ENCODE measurements around the gene SLAMF8. TPM values are rescaled to one million over a fixed set of nuclear protein-coding genes. Genes with fewer than 3 reads are reported as not detected.

The SLAMF8 gene
- total RNA-seq, 1 donor from 2014 or later = not detected

DNA sequence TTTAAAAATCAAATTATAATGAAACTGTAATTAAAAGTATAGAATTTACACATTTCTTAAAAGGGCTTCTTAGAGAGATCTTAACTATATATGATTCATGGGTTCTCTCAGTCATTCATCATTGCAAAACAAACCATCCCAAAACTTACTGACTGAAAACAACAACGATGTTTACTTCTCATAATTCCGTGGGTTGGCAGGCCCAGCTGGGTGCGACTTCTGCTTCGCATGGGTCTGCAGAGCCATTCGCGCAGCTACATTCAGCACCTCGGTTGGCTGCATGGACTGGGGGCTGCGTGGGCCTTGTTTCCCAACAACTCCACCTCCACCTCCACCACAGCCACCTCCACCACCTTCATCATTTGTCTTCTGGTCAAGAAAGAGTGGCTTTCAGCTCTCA lies 4.0 kb downstream of the SLAMF8 start:
- no peak for DNase-seq
- TF ChIP-seq, protein P1, sequence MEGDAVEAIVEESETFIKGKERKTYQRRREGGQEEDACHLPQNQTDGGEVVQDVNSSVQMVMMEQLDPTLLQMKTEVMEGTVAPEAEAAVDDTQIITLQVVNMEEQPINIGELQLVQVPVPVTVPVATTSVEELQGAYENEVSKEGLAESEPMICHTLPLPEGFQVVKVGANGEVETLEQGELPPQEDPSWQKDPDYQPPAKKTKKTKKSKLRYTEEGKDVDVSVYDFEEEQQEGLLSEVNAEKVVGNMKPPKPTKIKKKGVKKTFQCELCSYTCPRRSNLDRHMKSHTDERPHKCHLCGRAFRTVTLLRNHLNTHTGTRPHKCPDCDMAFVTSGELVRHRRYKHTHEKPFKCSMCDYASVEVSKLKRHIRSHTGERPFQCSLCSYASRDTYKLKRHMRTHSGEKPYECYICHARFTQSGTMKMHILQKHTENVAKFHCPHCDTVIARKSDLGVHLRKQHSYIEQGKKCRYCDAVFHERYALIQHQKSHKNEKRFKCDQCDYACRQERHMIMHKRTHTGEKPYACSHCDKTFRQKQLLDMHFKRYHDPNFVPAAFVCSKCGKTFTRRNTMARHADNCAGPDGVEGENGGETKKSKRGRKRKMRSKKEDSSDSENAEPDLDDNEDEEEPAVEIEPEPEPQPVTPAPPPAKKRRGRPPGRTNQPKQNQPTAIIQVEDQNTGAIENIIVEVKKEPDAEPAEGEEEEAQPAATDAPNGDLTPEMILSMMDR (IDR thresholded peaks at IDR 0.05; ENCODE audit: partially characterized antibody, unreplicated experiment) = no peak
- Mint-ChIP-seq H3K36me3 (ENCODE audit: unreplicated experiment) (no peaks in the 10 kb centered on the region), H3K4me1 (ENCODE audit: low read depth, unreplicated experiment) (peaks cover 12% of the 10 kb centered on the region), H3K4me3 (ENCODE audit: unreplicated experiment) (no peak overlapping the region), H3K27me3 (ENCODE audit: unreplicated experiment) (peaks cover 5% of the 10 kb centered on the region), H3K9me3 (ENCODE audit: unreplicated experiment) (peaks cover 3% of the 10 kb centered on the region), H3K27ac (ENCODE audit: unreplicated experiment) (no peak overlapping the region)

DNA sequence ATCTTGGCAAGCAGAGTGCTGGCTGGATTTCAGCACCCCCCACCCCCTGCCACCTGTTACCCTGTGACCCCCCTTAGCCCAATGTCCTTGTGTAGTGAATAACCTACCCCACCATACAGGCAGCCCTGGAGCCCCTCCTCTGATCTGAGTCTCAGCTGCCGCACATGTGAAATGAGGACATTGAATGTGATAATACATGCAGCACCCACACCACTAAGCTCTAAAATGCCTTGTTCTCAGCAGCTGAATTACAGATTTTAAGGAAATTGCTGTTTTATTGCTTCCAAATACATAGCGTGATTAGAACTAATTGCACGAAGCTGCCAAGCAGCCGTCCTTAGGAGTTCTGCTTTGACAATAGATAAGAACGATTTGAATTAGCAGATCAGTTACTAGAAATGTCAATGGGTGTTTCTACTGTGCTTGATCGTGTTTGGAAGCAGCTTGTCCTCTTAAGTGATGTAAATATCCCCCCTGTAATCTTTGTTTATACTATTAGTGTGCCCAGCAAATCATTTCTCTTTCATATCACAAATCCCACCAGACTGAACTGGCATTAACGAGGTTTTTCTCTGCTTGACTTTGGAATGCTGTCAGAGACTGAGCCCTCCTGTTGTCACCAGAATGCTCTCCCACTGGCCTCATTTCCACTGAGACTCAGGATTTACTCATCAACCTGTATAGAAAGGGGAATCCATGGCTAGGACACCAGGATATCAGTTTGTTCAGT lies 4.9 kb downstream of the SLAMF8 start:
- DNase-seq = no peak
- Mint-ChIP-seq H3K4me3 (ENCODE audit: unreplicated experiment) (peak overlapping the region; percentile 7), H3K36me3 (ENCODE audit: unreplicated experiment) (no peaks in the 10 kb centered on the region), H3K4me1 (ENCODE audit: low read depth, unreplicated experiment) (peaks cover 12% of the 10 kb centered on the region), H3K27me3 (ENCODE audit: unreplicated experiment) (peaks cover 6% of the 10 kb centered on the region), H3K27ac (ENCODE audit: unreplicated experiment) (no peak overlapping the region), H3K9me3 (ENCODE audit: unreplicated experiment) (no peaks in the 10 kb centered on the region)
- TF ChIP-seq, protein P1 (IDR thresholded peaks at IDR 0.05; ENCODE audit: partially characterized antibody, unreplicated experiment) = no peak

DNA sequence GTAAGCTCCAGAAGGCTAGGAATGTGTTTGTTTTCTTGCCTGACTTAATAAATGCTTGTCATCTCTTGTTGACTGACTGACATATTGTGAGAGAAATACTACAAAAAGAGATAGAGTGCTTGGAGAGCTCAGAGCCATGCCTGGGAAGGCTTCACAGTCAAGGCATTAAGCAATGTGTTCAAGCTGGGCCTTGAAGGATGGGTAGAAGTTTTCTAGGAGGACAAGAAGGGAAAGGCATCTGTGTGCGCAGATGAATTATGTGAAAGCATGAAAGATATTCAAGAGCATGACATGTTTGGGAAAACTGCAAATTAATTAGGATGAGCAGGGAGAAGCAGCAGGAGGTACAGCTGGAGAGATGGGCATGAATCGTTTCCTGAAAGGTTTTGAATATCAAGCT lies 5.6 kb downstream of the SLAMF8 start:
- Mint-ChIP-seq H3K36me3 (ENCODE audit: unreplicated experiment) (no peaks in the 10 kb centered on the region), H3K27me3 (ENCODE audit: unreplicated experiment) (peaks cover 9% of the 10 kb centered on the region), H3K4me3 (ENCODE audit: unreplicated experiment) (no peak overlapping the region), H3K4me1 (ENCODE audit: low read depth, unreplicated experiment) (peaks cover 14% of the 10 kb centered on the region), H3K9me3 (ENCODE audit: unreplicated experiment) (no peaks in the 10 kb centered on the region), H3K27ac (ENCODE audit: unreplicated experiment) (no peak overlapping the region)
- TF ChIP-seq, protein P1 (IDR thresholded peaks at IDR 0.05; ENCODE audit: partially characterized antibody, unreplicated experiment) = no peak
- DNase-seq = no peak

DNA sequence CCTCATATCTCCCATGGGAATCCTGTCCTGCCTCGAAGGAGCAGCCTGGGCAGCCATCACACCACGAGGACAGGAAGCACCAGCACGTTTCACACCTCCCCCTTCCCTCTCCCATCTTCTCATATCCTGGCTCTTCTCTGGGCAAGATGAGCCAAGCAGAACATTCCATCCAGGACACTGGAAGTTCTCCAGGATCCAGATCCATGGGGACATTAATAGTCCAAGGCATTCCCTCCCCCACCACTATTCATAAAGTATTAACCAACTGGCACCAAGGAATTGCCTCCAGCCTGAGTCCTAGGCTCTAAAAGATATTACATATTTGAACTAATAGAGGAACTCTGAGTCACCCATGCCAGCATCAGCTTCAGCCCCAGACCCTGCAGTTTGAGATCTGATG lies 8.7 kb downstream of the SLAMF8 start:
- Mint-ChIP-seq H3K36me3 (ENCODE audit: unreplicated experiment) (no peaks in the 10 kb centered on the region), H3K4me1 (ENCODE audit: low read depth, unreplicated experiment) (peaks cover 6% of the 10 kb centered on the region), H3K9me3 (ENCODE audit: unreplicated experiment) (no peaks in the 10 kb centered on the region), H3K4me3 (ENCODE audit: unreplicated experiment) (no peak overlapping the region), H3K27ac (ENCODE audit: unreplicated experiment) (no peak overlapping the region), H3K27me3 (ENCODE audit: unreplicated experiment) (peaks cover 8% of the 10 kb centered on the region)
- no peak for DNase-seq
- TF ChIP-seq, protein P1 (IDR thresholded peaks at IDR 0.05; ENCODE audit: partially characterized antibody, unreplicated experiment) = no peak

DNA sequence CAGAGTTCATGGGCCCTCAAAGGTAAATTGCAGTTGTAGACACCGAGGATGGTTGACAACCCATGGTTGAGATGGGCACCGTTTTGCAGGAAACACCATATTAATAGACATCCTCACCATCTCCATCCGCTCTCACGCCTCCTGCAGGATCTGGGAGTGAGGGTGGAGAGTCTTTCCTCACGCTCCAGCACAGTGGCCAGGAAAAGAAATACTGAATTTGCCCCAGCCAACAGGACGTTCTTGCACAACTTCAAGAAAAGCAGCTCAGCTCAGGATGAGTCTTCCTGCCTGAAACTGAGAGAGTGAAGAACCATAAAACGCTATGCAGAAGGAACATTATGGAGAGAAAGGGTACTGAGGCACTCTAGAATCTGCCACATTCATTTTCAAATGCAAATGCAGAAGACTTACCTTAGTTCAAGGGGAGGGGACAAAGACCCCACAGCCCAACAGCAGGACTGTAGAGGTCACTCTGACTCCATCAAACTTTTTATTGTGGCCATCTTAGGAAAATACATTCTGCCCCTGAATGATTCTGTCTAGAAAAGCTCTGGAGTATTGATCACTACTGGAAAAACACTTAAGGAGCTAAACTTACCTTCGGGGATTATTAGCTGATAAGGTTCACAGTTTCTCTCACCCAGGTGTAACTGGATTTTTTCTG lies 9.3 kb downstream of the SLAMF8 start:
- no peaks in the 10 kb centered on the region for H3K36me3 Mint-ChIP-seq (ENCODE audit: unreplicated experiment)
- H3K4me3 Mint-ChIP-seq (ENCODE audit: unreplicated experiment) = no peak overlapping the region
- H3K9me3 Mint-ChIP-seq (ENCODE audit: unreplicated experiment) = no peaks in the 10 kb centered on the region
- H3K27ac Mint-ChIP-seq (ENCODE audit: unreplicated experiment) = no peak overlapping the region
- H3K27me3 Mint-ChIP-seq (ENCODE audit: unreplicated experiment) = peaks cover 8% of the 10 kb centered on the region
- no peak for DNase-seq
- H3K4me1 Mint-ChIP-seq (ENCODE audit: low read depth, unreplicated experiment) = peaks cover 6% of the 10 kb centered on the region
- TF ChIP-seq, protein P1 (IDR thresholded peaks at IDR 0.05; ENCODE audit: partially characterized antibody, unreplicated experiment) = no peak
